IMR-90 (cell line): ENCODE results near the gene SUSD6. TPM values are rescaled to one million over a fixed set of nuclear protein-coding genes. Genes with fewer than 3 reads are reported as not detected.

Experiments
- ATAC-seq: fragments of 200-7000 bp; cut with Tn5 transposase; 2 replicates; pipeline ENCODE4 v1.9.1; 2020; ENCODE audit warnings: low read depth, mild to moderate bottlenecking, moderate library complexity
- BruUV-seq: library from RNA; stranded (reverse); fragments of 400-500 nt; replicated peaks from 2 replicates; lab custom pipeline; 2021; lab: Mats Ljungman, UMichigan
- CTCF ChIA-PET: fragments of 300-600 bp; formaldehyde crosslinking; extraction: SDS; loops from one replicate; lab custom pipeline; 2021; ENCODE audit warnings: antibody characterized with exemption; lab: Yijun Ruan, JAX
- POLR2A ChIA-PET: fragments of 300-600 bp; sonication (Branson Sonifier 250); formaldehyde crosslinking; loops from one replicate; lab custom pipeline; 2022; ENCODE audit warnings: antibody characterized with exemption; ENCODE audit not compliant: unreplicated experiment; lab: Charles Lee
- DNase-seq: peaks from one replicate; pipeline ENCODE4 v3.0.0; 2013
- H2AFZ ChIP-seq: replicated peaks from 2 replicates; pipeline ENCODE3; 2013; ENCODE audit warnings: low read length, mild to moderate bottlenecking; ENCODE audit not compliant: poor library complexity
- H2AK5ac ChIP-seq: 2 replicates; pipeline ENCODE4 v1.6.1; 2013; ENCODE audit warnings: low read depth, low read length, inconsistent platforms
- H2AK9ac ChIP-seq: replicated peaks from 2 replicates; pipeline ENCODE3; 2013; ENCODE audit warnings: mild to moderate bottlenecking, low read depth, low read length, moderate library complexity; ENCODE audit not compliant: poor library complexity
- H2BK120ac ChIP-seq: 2 replicates; pipeline ENCODE4 v1.6.1; 2013; ENCODE audit warnings: low read depth, low read length, inconsistent platforms
- H2BK15ac ChIP-seq: 3 replicates; pipeline ENCODE4 v1.6.1; 2013; ENCODE audit warnings: low read depth, low read length, inconsistent platforms
- H2BK20ac ChIP-seq: 2 replicates; pipeline ENCODE4 v1.6.1; 2013; ENCODE audit warnings: low read depth, mild to moderate bottlenecking, inconsistent platforms, low read length, moderate library complexity
- H2BK5ac ChIP-seq: 2 replicates; pipeline ENCODE4 v1.6.1; 2013; ENCODE audit warnings: mild to moderate bottlenecking, low read depth, low read length, inconsistent platforms; ENCODE audit not compliant: poor library complexity, severe bottlenecking
- H3K14ac ChIP-seq: replicated peaks from 2 replicates; pipeline ENCODE4 v1.6.1; 2013; ENCODE audit warnings: low read depth, low read length, inconsistent platforms
- H3K18ac ChIP-seq: 2 replicates; pipeline ENCODE4 v1.6.1; 2013; ENCODE audit warnings: low read depth, low read length, control low read depth
- H3K23ac ChIP-seq: 2 replicates; pipeline ENCODE4 v1.6.1; 2013; ENCODE audit warnings: low read depth, low read length, inconsistent platforms
- H3K27ac ChIP-seq: 2 replicates; pipeline ENCODE4 v1.5.1; 2013; ENCODE audit warnings: mild to moderate bottlenecking, control low read depth, low read length; ENCODE audit not compliant: insufficient read depth
- H3K27me3 ChIP-seq: 2 replicates; pipeline ENCODE4 v1.6.1; 2013; ENCODE audit warnings: low read length; ENCODE audit not compliant: control insufficient read depth, insufficient read depth
- H3K36me3 ChIP-seq: 2 replicates; pipeline ENCODE4 v1.6.1; 2013; ENCODE audit warnings: low read length, mixed read lengths; ENCODE audit not compliant: control insufficient read depth, insufficient read depth
- H3K4ac ChIP-seq: 2 replicates; pipeline ENCODE4 v1.6.1; 2013; ENCODE audit warnings: low read depth, low read length, inconsistent platforms
- H3K4me1 ChIP-seq: 2 replicates; pipeline ENCODE4 v1.6.1; 2013; ENCODE audit warnings: low read length, mixed read lengths; ENCODE audit not compliant: control insufficient read depth, insufficient read depth
- H3K4me2 ChIP-seq: 2 replicates; pipeline ENCODE4 v1.6.1; 2013; ENCODE audit warnings: low read depth, mild to moderate bottlenecking, control low read depth, low read length, moderate library complexity
- H3K4me3 ChIP-seq: 2 replicates; pipeline ENCODE4 v1.5.1; 2013; ENCODE audit warnings: low read depth, mild to moderate bottlenecking, control low read depth, low read length, moderate library complexity; ENCODE audit not compliant: insufficient read depth
- H3K56ac ChIP-seq: 2 replicates; pipeline ENCODE4 v1.6.1; 2013; ENCODE audit warnings: low read length, inconsistent platforms; ENCODE audit not compliant: insufficient read depth; ENCODE audit errors: extremely low read depth
- H3K79me1 ChIP-seq, 2 experiments: 2 replicates each; pipeline ENCODE4 v1.6.1; 2013; ENCODE audit warnings: low read length in 2 of 2, inconsistent platforms in 1 of 2, low read depth in 1 of 2
- H3K9ac ChIP-seq: 2 replicates; pipeline ENCODE4 v1.6.1; 2013; ENCODE audit warnings: low read depth, low read length, control low read depth
- H3K9me1 ChIP-seq: 2 replicates; pipeline ENCODE4 v1.6.1; 2013; ENCODE audit warnings: low read length, inconsistent platforms; ENCODE audit not compliant: insufficient read depth
- H3K9me3 ChIP-seq: 2 replicates; pipeline ENCODE4 v1.6.1; 2013; ENCODE audit warnings: low read length; ENCODE audit not compliant: control insufficient read depth, insufficient read depth
- H4K20me1 ChIP-seq: 2 replicates; pipeline ENCODE4 v1.6.1; 2013; ENCODE audit warnings: low read length, inconsistent platforms; ENCODE audit not compliant: insufficient read depth
- H4K5ac ChIP-seq: 2 replicates; pipeline ENCODE4 v1.6.1; 2013; ENCODE audit warnings: mild to moderate bottlenecking, low read depth, low read length, control low read depth
- H4K8ac ChIP-seq, 2 experiments: 2 replicates each; pipeline ENCODE4 v1.6.1; 2013; ENCODE audit warnings: low read depth in 2 of 2, low read length in 2 of 2, control low read depth in 1 of 2, inconsistent platforms in 1 of 2
- H4K91ac ChIP-seq: 2 replicates; pipeline ENCODE4 v1.6.1; 2013; ENCODE audit warnings: low read depth, low read length, inconsistent platforms; ENCODE audit not compliant: insufficient read depth
- RCOR1 ChIP-seq: IDR thresholded peaks from 2 replicates; pipeline ENCODE4 v1.6.1; 2012; ENCODE audit warnings: mild to moderate bottlenecking, low read length, improper control_type of control experiment; ENCODE audit not compliant: insufficient replicate concordance
- WGBS, 2 experiments: methylation state at CpG; one replicate each; pipeline versions ENCODE4 v1.1.5 to v1.1.7; 2013; ENCODE audit warnings: missing lambda C conversion rate in 2 of 2; ENCODE audit not compliant: insufficient read length in 1 of 2; ENCODE audit errors: extremely low coverage in 2 of 2; 5-methylcytosine and 5-hydroxymethylcytosine counted together
- dilution Hi-C: fragments of 300-500 bp; cut with HindIII; formaldehyde crosslinking; loops from one replicate; pipeline ENCODE4 v1.14.3; 2018; ENCODE audit warnings: low sequenced_read_pairs; ENCODE audit not compliant: unreplicated experiment
- in situ Hi-C: fragments of 300-500 bp; cut with MboI; formaldehyde crosslinking; loops from 3 replicates; pipeline ENCODE4 v1.14.3; 2019; ENCODE audit warnings: low sequenced_read_pairs, inconsistent platforms, mixed read lengths
- intact Hi-C: fragments of 100-400 bp; cut with micrococcal nuclease; formaldehyde crosslinking; loops from 2 replicates; pipeline ENCODE4 v1.10.0; 2022
- polyA plus RNA-seq, 3 experiments: library from polyadenylated mRNA; depleted of rRNA; stranded (reverse); fragments of >200 nt; gene quantifications; 2 replicates each; pipeline ENCODE4 v1.2.3, GENCODE V29; 2012; ENCODE audit warnings: low replicate concordance in 1 of 3
- total RNA-seq: library from RNA; depleted of rRNA; stranded (reverse); fragments of >200 nt; gene quantifications from 2 replicates; pipeline ENCODE4 v1.2.3, GENCODE V29; 2012

The SUSD6 gene
- total and polyA plus RNA-seq, 2 of the 4 experiments (the other 2 are of a cell fraction) = 2.3 to 10.1 TPM

DNA sequence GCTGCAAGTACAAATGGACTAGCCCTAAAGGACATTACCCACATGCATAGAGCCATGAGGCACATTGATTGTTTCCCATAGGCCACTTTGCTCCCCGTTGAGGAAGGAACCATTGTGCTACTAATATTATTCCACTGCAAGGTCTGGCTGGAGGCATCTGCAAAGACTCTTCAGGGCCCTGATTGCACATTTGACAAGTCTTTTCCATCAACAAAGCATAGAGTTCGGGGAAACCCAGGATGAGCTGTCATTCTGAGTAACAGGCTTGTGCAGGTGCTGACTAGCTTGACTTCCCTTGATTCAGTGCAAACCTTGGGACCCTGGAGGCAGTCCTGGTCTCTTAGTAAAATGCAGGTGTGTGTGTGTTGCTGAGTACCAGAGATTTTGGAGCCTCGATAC, 73.8 kb downstream of the SUSD6 start:
- Histone ChIP-seq H2BK15ac (no peak overlapping the region), H3K4ac (no peak overlapping the region), H3K9ac (no peak overlapping the region), H2BK5ac (no peak overlapping the region), H2BK120ac (no peak overlapping the region), H3K9me1 (peaks cover 21% of the 10 kb centered on the region), H3K56ac (no peak overlapping the region), H4K5ac (no peak overlapping the region), H2AFZ (no peak overlapping the region), H3K18ac (0 out of 2 replicates have a peak overlapping the region, but pooled peaks have one; percentile 3), H3K4me1 (peaks cover 11% of the 10 kb centered on the region), H3K14ac (no peak overlapping the region), H3K27ac (no peak overlapping the region), H2BK20ac (no peak overlapping the region), H2AK5ac (no peak overlapping the region), H4K20me1 (peaks cover 44% of the 10 kb centered on the region), H3K4me3 (no peak overlapping the region), H3K4me2 (no peak overlapping the region), H3K23ac (no peak overlapping the region), H2AK9ac (no peak overlapping the region), H3K27me3 (no peaks in the 10 kb centered on the region), H4K8ac (no peak overlapping the region), H3K79me1 (peaks cover 24 to 78% of the 10 kb centered on the region in 2 experiments), H4K91ac (no peak overlapping the region), H3K36me3 (no peaks in the 10 kb centered on the region), H3K9me3 (no peaks in the 10 kb centered on the region)
- TF ChIP-seq RCOR1 = no peak
- ChIA-PET POLR2A (no interaction called here), CTCF (no interaction called here)
- no TSS peak for BruUV-seq
- peak; percentile 84 for DNase-seq
- dilution Hi-C loops = no loop called here
- 50% methylated on average over 2 of the region's 3 CpGs; no CpG with 5 or more reads in 1 of the 2 experiments for WGBS, 2 experiments
- ATAC-seq = no peak
- in situ Hi-C loops = no loop called here
- intact Hi-C loops = no loop called here
